Esophagus muscularis mucosa (tissue), 4 donors: Measurements from ENCODE around the gene PRSS16.

Experiments
- EP300 ChIP-seq: sonication (generic); formaldehyde crosslinking; IDR thresholded peaks from one replicate; pipeline ENCODE4 v1.6.1; 2017; ENCODE audit warnings: antibody characterized with exemption
- POLR2A ChIP-seq: fragments of 450-650 bp; IDR thresholded peaks from one replicate; pipeline ENCODE4 v1.6.1; 2017; ENCODE audit warnings: antibody characterized with exemption, moderate library complexity, mild to moderate bottlenecking, low read depth
- POLR2AphosphoS5 ChIP-seq, 2 donors: sonication (generic); formaldehyde crosslinking; IDR thresholded peaks; one replicate each; pipeline ENCODE4 v1.6.1; 2017; ENCODE audit warnings: antibody characterized with exemption in 2 of 2
- TF ChIP-seq, protein P1 (sequence below), 3 experiments: fragments of 200-600 bp in 2 of 3; fragments of 450-650 bp in 1 of 3; sonication (generic) in 2 of 3; IDR thresholded peaks; one replicate each; pipeline ENCODE4 v1.5.1; 2017 to 2019; ENCODE audit warnings: antibody characterized with exemption in 3 of 3, mild to moderate bottlenecking in 2 of 3, moderate library complexity in 1 of 3

DNA sequence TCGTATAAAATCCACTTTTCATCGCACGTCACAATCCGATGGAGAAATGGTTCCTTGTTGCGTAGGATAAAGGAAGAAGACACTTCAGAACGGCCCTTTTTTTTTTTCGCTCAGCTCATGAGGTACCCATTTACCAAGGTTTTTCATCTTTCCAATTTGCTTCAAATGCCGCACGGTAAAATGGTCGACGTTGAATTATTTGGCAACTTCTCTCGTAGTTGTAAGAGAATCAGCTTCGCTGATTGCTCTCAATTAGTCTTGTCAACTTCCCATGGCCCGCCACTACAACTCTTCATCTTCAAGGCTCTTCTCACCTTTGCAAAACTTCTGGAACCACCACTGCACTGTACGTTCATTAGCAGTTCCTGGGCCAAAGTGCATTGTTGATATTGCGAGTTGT is 35.8 kb downstream of the PRSS16 start:
- TF ChIP-seq, protein P1, sequence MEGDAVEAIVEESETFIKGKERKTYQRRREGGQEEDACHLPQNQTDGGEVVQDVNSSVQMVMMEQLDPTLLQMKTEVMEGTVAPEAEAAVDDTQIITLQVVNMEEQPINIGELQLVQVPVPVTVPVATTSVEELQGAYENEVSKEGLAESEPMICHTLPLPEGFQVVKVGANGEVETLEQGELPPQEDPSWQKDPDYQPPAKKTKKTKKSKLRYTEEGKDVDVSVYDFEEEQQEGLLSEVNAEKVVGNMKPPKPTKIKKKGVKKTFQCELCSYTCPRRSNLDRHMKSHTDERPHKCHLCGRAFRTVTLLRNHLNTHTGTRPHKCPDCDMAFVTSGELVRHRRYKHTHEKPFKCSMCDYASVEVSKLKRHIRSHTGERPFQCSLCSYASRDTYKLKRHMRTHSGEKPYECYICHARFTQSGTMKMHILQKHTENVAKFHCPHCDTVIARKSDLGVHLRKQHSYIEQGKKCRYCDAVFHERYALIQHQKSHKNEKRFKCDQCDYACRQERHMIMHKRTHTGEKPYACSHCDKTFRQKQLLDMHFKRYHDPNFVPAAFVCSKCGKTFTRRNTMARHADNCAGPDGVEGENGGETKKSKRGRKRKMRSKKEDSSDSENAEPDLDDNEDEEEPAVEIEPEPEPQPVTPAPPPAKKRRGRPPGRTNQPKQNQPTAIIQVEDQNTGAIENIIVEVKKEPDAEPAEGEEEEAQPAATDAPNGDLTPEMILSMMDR (IDR thresholded peaks at IDR 0.05): no peak
- TF ChIP-seq POLR2A: no peak
- no peak for TF ChIP-seq POLR2AphosphoS5 (IDR thresholded peaks at IDR 0.05)
- no peak for TF ChIP-seq EP300
